B cell (primary cell): Measurements from ENCODE around the gene HNRNPLL. TPM values are rescaled to one million over a fixed set of nuclear protein-coding genes. Genes with fewer than 3 reads are reported as not detected.

ENCODE experiments used
- ATAC-seq: fragments of 200-7000 bp; cut with Tn5 transposase; one replicate; pipeline ENCODE4 v1.10.0; 2021; ENCODE audit warnings: low read depth, mild to moderate bottlenecking, moderate number of reproducible peaks, moderate library complexity
- CTCF ChIA-PET: fragments of 350-600 bp; sonication (Branson Sonifier 250); formaldehyde crosslinking; loops from one replicate; lab custom pipeline; 2021; ENCODE audit warnings: antibody characterized with exemption, inconsistent platforms; lab: Charles Lee
- POLR2A ChIA-PET: fragments of 350-600 bp; sonication (Branson Sonifier 250); formaldehyde crosslinking; loops from one replicate; lab custom pipeline; 2021; ENCODE audit warnings: antibody characterized with exemption; lab: Charles Lee
- DNase-seq: peaks from one replicate; pipeline ENCODE4 v3.0.0; 2013
- H2AFZ ChIP-seq: 2 replicates; pipeline ENCODE4 v1.6.1; 2012; ENCODE audit warnings: mild to moderate bottlenecking, low read depth, low read length; ENCODE audit not compliant: insufficient read depth, poor library complexity, severe bottlenecking
- H3K27ac ChIP-seq, 2 donors: 1 replicate in 1 of 2; 2 replicates in 1 of 2; pipeline ENCODE4 v1.5.1; 2012 to 2013; ENCODE audit warnings: low read length in 2 of 2, mild to moderate bottlenecking in 2 of 2, moderate library complexity in 1 of 2
- H3K27me3 ChIP-seq, 4 experiments: fragments of 200-600 bp in 1 of 4; sonication (generic) in 1 of 4; replicated peaks in 1 of 4; 1 replicate in 2 of 4; 2 replicates in 2 of 4; pipeline versions ENCODE4 v1.6.1 to v1.7.0; 2013 to 2016; ENCODE audit warnings: low read length in 3 of 4, mild to moderate bottlenecking in 2 of 4, mixed read lengths in 1 of 4, moderate library complexity in 1 of 4; ENCODE audit not compliant: insufficient read depth in 4 of 4, control insufficient read depth in 3 of 4; ENCODE audit errors: control extremely low read depth in 1 of 4
- H3K36me3 ChIP-seq, 2 experiments: replicated peaks in 1 of 2; 1 replicate in 1 of 2; 2 replicates in 1 of 2; pipeline versions ENCODE4 v1.6.1 to v1.7.1; 2013; ENCODE audit warnings: low read length in 1 of 2; ENCODE audit not compliant: insufficient read depth in 2 of 2, control insufficient read depth in 1 of 2; ENCODE audit errors: control extremely low read depth in 1 of 2, extremely low read depth in 1 of 2
- H3K4me1 ChIP-seq, 2 donors: fragments of 200-600 bp in 1 of 2; sonication (generic) in 1 of 2; 1 replicate in 1 of 2; 2 replicates in 1 of 2; pipeline versions ENCODE4 v1.5.1 to v1.6.1; 2013 to 2017; ENCODE audit warnings: low read length in 2 of 2; ENCODE audit not compliant: control insufficient read depth in 2 of 2, insufficient read depth in 2 of 2
- H3K4me2 ChIP-seq: replicated peaks from 2 replicates; pipeline ENCODE3; 2012; ENCODE audit warnings: mild to moderate bottlenecking, low read depth, low read length; ENCODE audit not compliant: poor library complexity, severe bottlenecking
- H3K4me3 ChIP-seq, 5 experiments: fragments of 200-600 bp in 1 of 5; sonication (generic) in 1 of 5; 1 replicate in 3 of 5; 2 replicates in 2 of 5; pipeline versions ENCODE4 v1.5.1 to v1.7.0; 2011 to 2016; ENCODE audit warnings: low read length in 4 of 5, mild to moderate bottlenecking in 4 of 5, low read depth in 2 of 5, control low read depth in 1 of 5, moderate library complexity in 1 of 5; ENCODE audit not compliant: insufficient read depth in 1 of 5; ENCODE audit errors: control extremely low read depth in 1 of 5, extremely low read depth in 1 of 5
- H3K79me2 ChIP-seq: fragments of 200-600 bp; sonication (generic); one replicate; pipeline ENCODE4 v1.6.0; 2016; ENCODE audit warnings: low read length; ENCODE audit not compliant: control insufficient read depth, insufficient read depth
- H3K9ac ChIP-seq: fragments of 200-600 bp; sonication (generic); 2 replicates; pipeline ENCODE4 v1.6.1; 2017; ENCODE audit warnings: mild to moderate bottlenecking, low read length, moderate library complexity
- H3K9me3 ChIP-seq, 3 donors: one replicate each; pipeline versions ENCODE4 v1.6.1 to v1.7.1; 2013; ENCODE audit warnings: low read length in 2 of 3; ENCODE audit not compliant: control insufficient read depth in 2 of 3, insufficient read depth in 1 of 3; ENCODE audit errors: control extremely low read depth in 1 of 3
- H4K20me1 ChIP-seq: 2 replicates; pipeline ENCODE4 v1.6.0; 2012; ENCODE audit warnings: mild to moderate bottlenecking, low read length; ENCODE audit not compliant: insufficient read depth, control insufficient read depth, poor library complexity, severe bottlenecking
- H3K27ac Mint-ChIP-seq: one replicate; pipeline ENCODE4 v1.8.0; 2021; ENCODE audit warnings: mixed read lengths
- H3K27me3 Mint-ChIP-seq: one replicate; pipeline ENCODE4 v1.8.0; 2021; ENCODE audit warnings: mixed read lengths
- H3K4me1 Mint-ChIP-seq: one replicate; pipeline ENCODE4 v1.8.0; 2021; ENCODE audit warnings: mixed read lengths
- H3K4me3 Mint-ChIP-seq: one replicate; pipeline ENCODE4 v1.8.0; 2021; ENCODE audit warnings: mixed read lengths
- H3K9me3 Mint-ChIP-seq: one replicate; pipeline ENCODE4 v1.8.0; 2022; ENCODE audit warnings: mixed read lengths; ENCODE audit not compliant: insufficient read depth
- CTCF ChIP-seq: fragments of 200-600 bp; IDR thresholded peaks from one replicate; pipeline ENCODE4 v1.8.0; 2022; ENCODE audit warnings: antibody characterized with exemption, mild to moderate bottlenecking
- EZH2 ChIP-seq: IDR thresholded peaks from 2 replicates; pipeline ENCODE4 v1.6.1; 2012; ENCODE audit warnings: borderline replicate concordance, low read depth, mild to moderate bottlenecking, moderate library complexity, low read length; ENCODE audit not compliant: insufficient read depth, poor library complexity, severe bottlenecking
- WGBS: methylation state at CpG from one replicate; pipeline ENCODE4 v1.1.5; 2013; ENCODE audit warnings: missing lambda C conversion rate; ENCODE audit not compliant: insufficient coverage; 5-methylcytosine and 5-hydroxymethylcytosine counted together
- intact Hi-C: fragments of 100-400 bp; cut with micrococcal nuclease; formaldehyde crosslinking; loops from one replicate; pipeline ENCODE4 v1.10.0; 2022
- polyA minus RNA-seq: library from RNA; depleted of rRNA, polyadenylated mRNA; stranded (reverse); fragments of >200 nt; gene quantifications from 2 replicates; pipeline ENCODE4 v1.2.3, GENCODE V29; 2012
- polyA plus RNA-seq: library from polyadenylated mRNA; depleted of rRNA; stranded (reverse); fragments of >200 nt; gene quantifications from 2 replicates; pipeline ENCODE4 v1.2.3, GENCODE V29; 2012
- total RNA-seq, 2 donors: library from RNA; stranded (reverse); fragments of 120-200 nt in 1 of 2; gene quantifications; 1 replicate in 1 of 2; 2 replicates in 1 of 2; pipeline versions ENCODE4 v1.2.3 to v1.2.4, GENCODE V29; 2013 to 2022

HNRNPLL gene
- total RNA-seq (5.8 and 6.7 TPM in 2 replicates), polyA plus RNA-seq (2.1 and 3.8 TPM in 2 replicates), polyA minus RNA-seq (1.4 and 3.1 TPM in 2 replicates)
- total RNA-seq (2013) = 5.5 TPM

DNA sequence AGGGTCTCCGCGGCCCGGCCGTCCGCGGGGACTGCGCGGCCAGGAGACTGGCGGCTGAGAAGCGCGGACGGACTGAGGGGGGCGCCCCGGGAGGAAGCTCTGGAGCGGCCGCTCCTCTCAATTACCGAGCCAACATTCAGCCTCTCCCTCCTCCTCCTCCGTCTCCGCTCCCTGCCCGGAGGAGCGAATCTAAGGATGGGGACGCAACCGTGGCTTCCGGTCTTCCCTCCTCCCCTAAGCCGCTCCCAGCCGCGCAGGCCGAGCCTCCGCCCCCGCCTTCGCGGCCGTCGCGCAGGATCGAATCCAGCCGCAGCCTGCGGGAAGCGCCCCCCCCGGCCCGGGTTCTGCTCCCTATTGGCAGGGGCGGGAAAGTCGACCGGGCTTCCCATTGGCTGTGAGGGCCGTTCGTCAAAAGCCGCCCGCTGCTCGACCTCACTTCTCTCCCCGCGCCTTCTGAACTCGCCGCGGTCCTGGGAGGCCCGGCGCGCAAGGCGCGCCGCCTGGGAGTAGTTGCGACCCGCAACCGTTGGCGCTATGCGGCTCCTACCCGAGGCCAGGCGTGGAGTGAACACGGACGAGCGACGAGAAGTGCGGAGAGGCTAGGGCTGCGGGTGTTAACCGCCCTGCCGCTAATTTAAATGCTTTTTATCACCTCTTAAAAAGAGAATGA lies at the start of gene HNRNPLL:
HNRNPLL (minus strand) TSS at position 197 of the 670 bp plus-strand sequence. CDS start 302 bp downstream, outside the sequence.
- ChIA-PET POLR2A (interaction anchor here (0.7 to 1.8 kb wide), 2 partner anchors 148 to 537 kb away, joined by 6 read pairs; partner anchors contain the start of gene SRSF7), CTCF (interaction anchor here (0.7 to 3.3 kb wide), 7 partner anchors 14 to 145 kb away, joined by 3 to 12 read pairs (median 5); partner anchors contain the start of gene GALM)
- H3K27ac ChIP-seq = peak within 1 kb of the TSS in 1 of 2 donors; percentile 38
- under 1% methylated on average over 73 of the region's 75 CpGs for WGBS
- ATAC-seq = peak; percentile 86
- peak within 1 kb of the TSS; percentile 71 to 83 (median 81) for H3K4me3 ChIP-seq
- no peaks in the 10 kb centered on the region for H4K20me1 ChIP-seq
- H3K27ac Mint-ChIP-seq = peak within 1 kb of the TSS; percentile 86
- intact Hi-C loops = loop anchor here (1.0 to 5.0 kb wide), 6 partner anchors 63 to 522 kb away; partner anchors contain the start of genes ATL2, GALM and SRSF7
- peaks cover 0 to 52% (median 32%) of the 10 kb centered on the region in 4 experiments for H3K27me3 ChIP-seq
- H3K9me3 ChIP-seq = peaks cover 0 to 10% (median 0%) of the 10 kb centered on the region in 3 donors
- no peaks in the 10 kb centered on the region for H3K9me3 Mint-ChIP-seq
- no peaks in the 10 kb centered on the region for H3K79me2 ChIP-seq
- H3K9ac ChIP-seq = peak within 1 kb of the TSS; percentile 76
- H2AFZ ChIP-seq = peak within 1 kb of the TSS; percentile 87
- TF ChIP-seq CTCF (no peak), EZH2 (no peak)
- H3K4me1 ChIP-seq = peaks cover 13 to 27% of the 10 kb centered on the region in 2 donors
- H3K36me3 ChIP-seq = no peaks in the 10 kb centered on the region
- peak; percentile 89 for DNase-seq
- H3K4me1 Mint-ChIP-seq = peaks cover 22% of the 10 kb centered on the region
- peak within 1 kb of the TSS; percentile 94 for H3K4me2 ChIP-seq
- peak within 1 kb of the TSS; percentile 93 for H3K4me3 Mint-ChIP-seq
- H3K27me3 Mint-ChIP-seq = peaks cover 35% of the 10 kb centered on the region

DNA sequence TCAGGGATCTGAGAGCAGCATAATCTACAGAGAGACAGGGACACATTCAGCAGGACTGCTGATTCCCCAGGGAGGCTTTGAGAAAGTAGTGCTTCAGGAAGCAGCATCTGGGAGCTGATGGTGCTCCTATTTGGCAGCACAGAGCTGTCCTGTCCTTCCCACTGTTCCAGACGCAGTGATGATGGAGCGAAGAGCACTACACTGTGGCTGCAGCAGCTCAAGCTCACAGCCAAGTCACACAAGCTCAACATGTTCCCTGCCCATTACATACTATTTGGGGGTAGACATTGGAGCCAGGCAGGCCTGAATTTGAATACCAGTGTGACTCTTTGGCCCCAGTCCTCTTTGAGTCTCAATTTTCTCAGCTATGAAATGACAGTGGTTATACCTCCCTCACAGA lies 48.0 kb upstream of the HNRNPLL start:
- no peaks in the 10 kb centered on the region for H3K27me3 ChIP-seq
- TF ChIP-seq CTCF (no peak), EZH2 (no peak)
- ATAC-seq = no peak
- no peak overlapping the region for H3K4me3 ChIP-seq
- Mint-ChIP-seq H3K27me3 (peaks cover 16% of the 10 kb centered on the region), H3K4me3 (no peak overlapping the region), H3K4me1 (peaks cover 15% of the 10 kb centered on the region), H3K27ac (no peak overlapping the region), H3K9me3 (no peaks in the 10 kb centered on the region)
- H4K20me1 ChIP-seq = no peaks in the 10 kb centered on the region
- no peak overlapping the region for H3K4me2 ChIP-seq
- intact Hi-C loops = no loop called here
- CTCF ChIA-PET = interaction anchor here (0.6 kb wide), 1 partner anchor 15 kb away, joined by 3 read pairs; the partner anchor contains the start of gene GALM
- H3K27ac ChIP-seq = no peak overlapping the region
- H2AFZ ChIP-seq = no peak overlapping the region
- 100% methylated on average over 2 of the region's 2 CpGs for WGBS
- H3K4me1 ChIP-seq = peaks cover 8 to 16% of the 10 kb centered on the region in 2 donors
- POLR2A ChIA-PET = no interaction called here
- no peak overlapping the region for H3K9ac ChIP-seq
- peaks cover 0 to 4% (median 0%) of the 10 kb centered on the region in 3 donors for H3K9me3 ChIP-seq
- no peaks in the 10 kb centered on the region for H3K36me3 ChIP-seq
- no peak for DNase-seq
- H3K79me2 ChIP-seq = no peaks in the 10 kb centered on the region
